Measurements from ENCODE around the gene PHF2.

The PHF2 gene

DNA sequence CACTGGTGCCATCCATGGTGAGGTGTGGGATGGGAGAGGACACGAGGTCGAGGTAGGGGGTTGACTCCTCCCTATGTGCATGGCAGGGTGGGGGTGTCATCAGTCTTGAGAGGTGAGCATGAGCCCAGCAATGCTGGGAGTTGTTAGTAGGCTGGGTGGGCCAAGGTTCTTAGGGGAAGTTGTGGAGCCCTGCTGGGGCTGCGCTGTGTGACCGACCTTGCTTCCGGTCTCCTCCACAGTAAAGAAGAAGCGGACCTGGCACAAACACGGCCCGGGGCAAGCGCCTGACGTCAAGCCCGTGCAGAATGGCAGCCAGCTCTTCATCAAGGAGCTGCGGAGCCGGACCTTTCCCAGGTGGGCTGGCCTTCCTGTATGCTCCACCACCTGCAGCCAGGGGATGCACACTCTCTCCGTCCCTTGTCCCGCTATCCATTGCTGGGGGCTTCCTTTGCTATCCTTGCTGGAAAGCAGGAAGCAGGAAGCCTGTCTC, 59.8 kb downstream of the PHF2 start:
- Histone ChIP-seq H3K4me3 (ENCODE audit: low read length) (no peak overlapping the region), H3K9ac (ENCODE audit: low read depth, low read length) (no peak overlapping the region), H3K36me3 (ENCODE audit: insufficient read depth, low read length) (peaks cover 13% of the 10 kb centered on the region), H3K9me3 (ENCODE audit: insufficient read depth, low read depth, low read length) (peaks cover 14% of the 10 kb centered on the region), H3K27ac (ENCODE audit: low read depth, low read length) (no peak overlapping the region), H3K4me1 (ENCODE audit: insufficient read depth, low read length) (no peaks in the 10 kb centered on the region), H3K27me3 (ENCODE audit: insufficient read depth, low read length) (no peaks in the 10 kb centered on the region)
- WGBS, result 96% methylated on average over 15 of the region's 15 CpGs

GRCh38 chr9:93636667-93637066, 60.3 kb downstream of the PHF2 start:
- Histone ChIP-seq H3K36me3 (ENCODE audit: insufficient read depth, low read length) (peaks cover 13% of the 10 kb centered on the region), H3K4me3 (ENCODE audit: low read length) (no peak overlapping the region), H3K9ac (ENCODE audit: low read depth, low read length) (no peak overlapping the region), H3K27ac (ENCODE audit: low read depth, low read length) (no peak overlapping the region), H3K9me3 (ENCODE audit: insufficient read depth, low read depth, low read length) (peaks cover 14% of the 10 kb centered on the region), H3K4me1 (ENCODE audit: insufficient read depth, low read length) (no peaks in the 10 kb centered on the region), H3K27me3 (ENCODE audit: insufficient read depth, low read length) (no peaks in the 10 kb centered on the region)
- WGBS, result 96% methylated on average over 5 of the region's 5 CpGs

DNA sequence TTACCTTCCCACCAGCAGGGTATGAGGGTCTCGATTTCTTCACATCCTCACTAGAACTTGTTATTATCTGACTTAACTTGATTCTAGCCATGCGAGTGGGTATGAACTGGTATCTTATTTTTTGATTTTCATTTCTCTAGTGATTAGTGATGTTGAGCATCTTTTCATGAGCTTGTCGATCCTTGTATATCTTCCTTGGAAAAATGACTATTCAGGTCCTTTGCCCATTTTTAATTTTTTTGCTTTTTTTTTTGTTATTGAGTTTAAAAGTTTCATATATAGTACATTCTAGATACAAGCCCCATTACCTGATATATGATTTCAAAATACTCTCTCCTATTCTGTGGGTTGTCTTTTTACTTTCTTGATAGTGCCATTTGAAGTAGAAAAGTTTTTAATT, 61.5 kb downstream of the PHF2 start:
- Histone ChIP-seq H3K4me1 (ENCODE audit: insufficient read depth, low read length) (no peaks in the 10 kb centered on the region), H3K36me3 (ENCODE audit: insufficient read depth, low read length) (peaks cover 13% of the 10 kb centered on the region)
- 95% methylated on average over 3 of the region's 3 CpGs for WGBS

DNA sequence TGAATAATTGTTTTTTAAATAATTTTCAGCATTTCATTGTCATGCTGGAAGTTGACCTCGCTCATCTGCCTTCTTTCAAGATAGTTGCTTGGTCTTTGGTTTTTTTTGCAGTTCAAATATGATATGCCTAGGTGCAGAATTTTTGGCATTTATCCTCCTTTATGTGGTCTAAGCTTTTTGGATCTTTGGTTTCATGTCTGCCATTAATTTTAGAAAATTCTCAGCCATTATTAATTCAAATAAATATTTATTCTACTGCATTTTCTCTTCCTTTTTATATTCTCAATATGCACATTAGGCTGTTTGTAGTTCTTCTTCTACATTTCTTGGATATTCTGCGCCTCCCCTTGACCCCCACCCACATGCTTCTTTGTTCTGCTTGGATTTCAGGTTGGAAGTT, 63.6 kb downstream of the PHF2 start:
- Histone ChIP-seq H3K4me1 (ENCODE audit: insufficient read depth, low read length) (no peaks in the 10 kb centered on the region), H3K9me3 (ENCODE audit: insufficient read depth, low read depth, low read length) (peaks cover 14% of the 10 kb centered on the region), H3K36me3 (ENCODE audit: insufficient read depth, low read length) (peaks cover 13% of the 10 kb centered on the region), H3K27me3 (ENCODE audit: insufficient read depth, low read length) (no peaks in the 10 kb centered on the region), H3K4me3 (ENCODE audit: low read length) (no peak overlapping the region), H3K9ac (ENCODE audit: low read depth, low read length) (no peak overlapping the region), H3K27ac (ENCODE audit: low read depth, low read length) (no peak overlapping the region)
- WGBS, result 95% methylated on average over 1 of the region's 2 CpGs

More for the DNA sequence above, 61.5 kb downstream of the PHF2 start:
- Histone ChIP-seq H3K9me3 (ENCODE audit: insufficient read depth, low read depth, low read length) (peaks cover 14% of the 10 kb centered on the region), H3K9ac (ENCODE audit: low read depth, low read length) (no peak overlapping the region), H3K27me3 (ENCODE audit: insufficient read depth, low read length) (no peaks in the 10 kb centered on the region), H3K4me3 (ENCODE audit: low read length) (no peak overlapping the region), H3K27ac (ENCODE audit: low read depth, low read length) (no peak overlapping the region)

- Histone ChIP-seq H3K27me3 (ENCODE audit: insufficient read depth, low read length) (no peaks in the 10 kb centered on the region), H3K27ac (ENCODE audit: low read depth, low read length) (no peak overlapping the region), H3K9ac (ENCODE audit: low read depth, low read length) (no peak overlapping the region), H3K4me1 (ENCODE audit: insufficient read depth, low read length) (no peaks in the 10 kb centered on the region), H3K36me3 (ENCODE audit: insufficient read depth, low read length) (peaks cover 5% of the 10 kb centered on the region), H3K4me3 (ENCODE audit: low read length) (no peak overlapping the region), H3K9me3 (ENCODE audit: insufficient read depth, low read depth, low read length) (peaks cover 6% of the 10 kb centered on the region)
- 92% methylated on average over 4 of the region's 5 CpGs for WGBS
Measured at GRCh38 chr9:93642961-93643360, 66.6 kb downstream of the PHF2 start.

DNA sequence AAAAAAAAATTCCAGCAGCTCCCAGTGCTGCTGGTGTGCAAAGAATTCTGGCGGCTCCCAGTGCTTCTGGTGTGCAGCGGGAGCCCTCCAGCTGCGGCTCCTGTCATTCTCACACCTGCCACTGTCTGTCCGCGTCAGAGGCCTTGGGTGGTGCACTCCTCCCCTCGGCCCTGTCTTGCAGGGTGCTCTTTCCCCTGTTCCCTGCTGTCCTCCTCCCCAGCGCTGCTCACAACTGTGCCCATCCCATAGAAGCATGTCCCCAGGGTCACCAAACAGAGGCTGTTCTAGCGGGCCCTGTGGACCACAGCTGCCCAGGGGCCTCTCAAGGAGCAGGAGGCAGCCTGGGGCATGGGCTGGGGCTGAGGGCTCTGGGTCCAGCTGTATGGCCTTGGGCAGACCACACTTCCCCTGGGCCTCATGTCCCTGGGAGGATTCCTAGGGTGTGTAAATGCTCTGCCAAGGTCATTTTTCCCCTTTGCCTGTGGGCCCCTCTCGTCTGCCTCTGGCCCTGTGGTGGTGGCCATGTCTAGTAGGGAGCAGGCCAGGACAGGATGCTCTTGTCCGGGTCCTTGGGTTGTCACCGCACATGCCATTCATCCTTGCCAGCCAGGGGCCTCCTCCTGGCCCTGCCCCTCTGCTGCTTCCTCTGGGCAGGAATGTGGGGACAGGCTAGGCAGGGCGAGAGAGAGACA, 68.2 kb downstream of the PHF2 start:
- H3K4me3 ChIP-seq (ENCODE audit: low read length), result no peak overlapping the region
- no peaks in the 10 kb centered on the region for H3K27me3 ChIP-seq (ENCODE audit: insufficient read depth, low read length)
- H3K4me1 ChIP-seq (ENCODE audit: insufficient read depth, low read length), result no peaks in the 10 kb centered on the region
- H3K9me3 ChIP-seq (ENCODE audit: insufficient read depth, low read depth, low read length), result no peaks in the 10 kb centered on the region
- whole genome bisulfite sequencing, result 92% methylated on average over 12 of the region's 12 CpGs
- H3K27ac ChIP-seq (ENCODE audit: low read depth, low read length), result no peak overlapping the region
- peaks cover 3% of the 10 kb centered on the region for H3K36me3 ChIP-seq (ENCODE audit: insufficient read depth, low read length)
- no peak overlapping the region for H3K9ac ChIP-seq (ENCODE audit: low read depth, low read length)

DNA sequence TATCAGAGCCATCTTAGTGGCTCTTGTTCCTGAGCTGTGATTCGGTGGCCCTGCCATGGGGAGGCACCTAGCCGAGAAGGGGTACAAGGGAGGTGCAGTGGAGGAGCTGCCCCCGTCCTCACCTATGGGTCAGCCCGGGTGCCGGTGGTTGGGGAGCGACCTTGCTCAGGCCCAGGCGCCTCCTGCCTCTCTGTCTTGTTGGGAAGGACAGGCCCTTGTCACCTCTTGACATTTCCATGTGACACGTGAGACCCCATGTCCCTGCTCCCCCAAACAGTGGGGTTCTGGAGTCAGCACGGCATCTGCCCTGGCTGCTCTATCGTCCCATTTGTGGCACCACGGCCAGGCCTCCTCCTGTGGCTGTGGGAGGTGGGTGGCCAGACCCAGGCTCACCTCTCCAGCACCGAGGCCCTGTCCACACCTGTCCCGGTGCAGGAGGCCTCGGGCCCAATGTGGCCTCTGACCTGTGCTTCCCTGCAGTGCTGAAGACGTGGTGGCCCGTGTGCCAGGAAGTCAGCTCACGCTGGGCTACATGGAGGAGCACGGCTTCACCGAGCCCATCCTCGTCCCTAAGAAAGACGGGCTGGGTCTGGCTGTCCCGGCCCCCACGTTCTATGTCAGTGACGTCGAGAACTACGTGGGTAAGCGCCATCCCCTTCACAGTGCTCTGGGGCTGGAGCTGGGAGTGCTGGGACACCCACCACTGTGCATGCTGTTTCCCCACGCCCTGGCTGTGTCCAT, 68.9 kb downstream of the PHF2 start:
- H3K27ac ChIP-seq (ENCODE audit: low read depth, low read length), result no peak overlapping the region
- H3K4me1 ChIP-seq (ENCODE audit: insufficient read depth, low read length), result no peaks in the 10 kb centered on the region
- H3K9me3 ChIP-seq (ENCODE audit: insufficient read depth, low read depth, low read length), result no peaks in the 10 kb centered on the region
- H3K9ac ChIP-seq (ENCODE audit: low read depth, low read length), result no peak overlapping the region
- no peaks in the 10 kb centered on the region for H3K27me3 ChIP-seq (ENCODE audit: insufficient read depth, low read length)
- WGBS, result 93% methylated on average over 28 of the region's 28 CpGs
- H3K36me3 ChIP-seq (ENCODE audit: insufficient read depth, low read length), result peaks cover 10% of the 10 kb centered on the region
- no peak overlapping the region for H3K4me3 ChIP-seq (ENCODE audit: low read length)

DNA sequence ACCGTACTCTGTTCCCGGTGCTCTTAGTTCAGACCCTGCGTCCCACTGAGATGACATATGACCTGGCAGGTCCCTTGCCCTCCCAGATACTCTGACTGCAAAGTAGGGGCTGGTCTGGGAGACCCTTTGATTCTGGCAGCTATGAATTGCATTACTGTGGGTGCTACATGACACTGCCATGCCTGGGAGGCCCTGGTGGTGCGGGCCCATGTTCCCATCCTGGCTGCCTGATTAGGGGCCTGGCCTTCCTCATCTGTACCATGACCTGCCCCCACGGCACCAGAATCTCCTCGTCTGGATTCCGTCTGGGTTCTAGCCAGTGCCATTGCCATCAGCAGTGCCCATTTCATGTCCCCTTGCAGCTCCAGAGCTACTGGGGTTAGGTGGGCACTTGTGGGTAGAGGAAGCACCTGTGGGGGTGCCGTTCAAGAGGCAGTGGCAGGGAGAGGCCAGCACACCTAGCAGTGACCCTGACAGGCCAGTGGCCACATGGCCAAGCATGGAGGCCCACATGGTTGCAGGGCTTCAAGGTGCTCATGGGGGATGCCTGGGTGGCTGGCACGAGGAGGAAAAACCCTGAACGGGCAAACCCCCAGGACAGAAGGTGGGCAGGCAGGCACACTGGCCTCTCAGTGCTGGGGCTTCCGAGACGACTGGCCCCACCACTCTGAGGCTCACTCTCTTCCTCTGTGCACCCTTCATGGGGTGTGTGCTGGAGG, 69.7 kb downstream of the PHF2 start:
- Histone ChIP-seq H3K9ac (ENCODE audit: low read depth, low read length) (no peak overlapping the region), H3K27ac (ENCODE audit: low read depth, low read length) (no peak overlapping the region), H3K36me3 (ENCODE audit: insufficient read depth, low read length) (peaks cover 15% of the 10 kb centered on the region), H3K4me1 (ENCODE audit: insufficient read depth, low read length) (no peaks in the 10 kb centered on the region), H3K27me3 (ENCODE audit: insufficient read depth, low read length) (no peaks in the 10 kb centered on the region), H3K4me3 (ENCODE audit: low read length) (no peak overlapping the region), H3K9me3 (ENCODE audit: insufficient read depth, low read depth, low read length) (no peaks in the 10 kb centered on the region)
- WGBS, result 96% methylated on average over 12 of the region's 12 CpGs

DNA sequence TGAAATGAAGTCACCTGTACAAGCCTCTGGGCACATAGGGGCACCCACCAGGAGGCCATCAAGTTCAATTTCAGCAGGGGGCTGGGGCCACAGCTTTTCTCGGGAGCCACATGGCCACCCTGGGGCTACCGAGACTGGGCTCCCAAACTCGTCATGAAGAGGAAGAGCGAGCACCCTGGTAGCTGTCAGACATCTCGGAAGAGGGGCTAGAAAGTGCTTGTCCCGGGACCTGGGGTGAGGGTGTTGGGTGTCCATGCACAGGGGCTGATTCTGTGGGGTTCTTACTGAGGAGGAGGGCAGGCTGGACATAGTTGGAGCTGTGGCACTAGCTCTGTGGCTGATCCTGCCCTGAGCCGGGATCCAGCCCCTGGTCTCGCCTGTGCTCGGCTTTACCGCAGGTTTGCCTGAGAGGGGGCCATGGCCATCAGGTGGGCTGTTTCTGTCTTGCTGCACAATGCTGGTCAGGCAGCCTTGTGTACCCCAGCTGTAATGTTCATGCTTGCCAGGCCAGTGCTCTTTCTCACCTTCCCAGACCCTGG, 70.3 kb downstream of the PHF2 start:
- WGBS, result 95% methylated on average over 10 of the region's 10 CpGs
- Histone ChIP-seq H3K4me1 (ENCODE audit: insufficient read depth, low read length) (no peaks in the 10 kb centered on the region), H3K27ac (ENCODE audit: low read depth, low read length) (no peak overlapping the region), H3K4me3 (ENCODE audit: low read length) (no peak overlapping the region), H3K27me3 (ENCODE audit: insufficient read depth, low read length) (no peaks in the 10 kb centered on the region), H3K9me3 (ENCODE audit: insufficient read depth, low read depth, low read length) (no peaks in the 10 kb centered on the region), H3K36me3 (ENCODE audit: insufficient read depth, low read length) (peaks cover 17% of the 10 kb centered on the region), H3K9ac (ENCODE audit: low read depth, low read length) (no peak overlapping the region)

DNA sequence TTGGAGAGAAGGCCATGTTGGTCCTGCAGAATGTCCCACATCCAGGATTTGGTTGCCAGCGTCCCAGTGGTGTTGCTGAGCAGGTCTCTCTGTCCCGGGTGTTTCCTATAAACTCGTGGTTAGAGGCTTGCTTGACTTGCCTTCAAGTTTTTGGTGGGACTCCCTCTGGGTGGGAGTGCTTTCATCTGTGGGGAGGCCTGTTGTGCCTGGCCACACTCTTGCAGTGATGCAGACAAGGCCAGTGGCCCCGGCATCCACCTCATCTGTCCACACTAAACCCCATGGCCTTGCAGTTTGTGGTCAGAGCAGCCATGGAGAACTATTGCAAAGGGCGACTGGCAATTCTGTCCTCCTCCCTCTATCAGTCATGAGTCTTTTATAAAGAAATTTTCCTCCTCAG, 71.8 kb downstream of the PHF2 start:
- H3K27ac ChIP-seq (ENCODE audit: low read depth, low read length), result no peak overlapping the region
- H3K4me1 ChIP-seq (ENCODE audit: insufficient read depth, low read length), result no peaks in the 10 kb centered on the region
- H3K9ac ChIP-seq (ENCODE audit: low read depth, low read length), result no peak overlapping the region
- WGBS, result 92% methylated on average over 5 of the region's 5 CpGs
- H3K9me3 ChIP-seq (ENCODE audit: insufficient read depth, low read depth, low read length), result no peaks in the 10 kb centered on the region
- H3K4me3 ChIP-seq (ENCODE audit: low read length), result no peak overlapping the region
- H3K36me3 ChIP-seq (ENCODE audit: insufficient read depth, low read length), result peaks cover 17% of the 10 kb centered on the region
- no peaks in the 10 kb centered on the region for H3K27me3 ChIP-seq (ENCODE audit: insufficient read depth, low read length)

DNA sequence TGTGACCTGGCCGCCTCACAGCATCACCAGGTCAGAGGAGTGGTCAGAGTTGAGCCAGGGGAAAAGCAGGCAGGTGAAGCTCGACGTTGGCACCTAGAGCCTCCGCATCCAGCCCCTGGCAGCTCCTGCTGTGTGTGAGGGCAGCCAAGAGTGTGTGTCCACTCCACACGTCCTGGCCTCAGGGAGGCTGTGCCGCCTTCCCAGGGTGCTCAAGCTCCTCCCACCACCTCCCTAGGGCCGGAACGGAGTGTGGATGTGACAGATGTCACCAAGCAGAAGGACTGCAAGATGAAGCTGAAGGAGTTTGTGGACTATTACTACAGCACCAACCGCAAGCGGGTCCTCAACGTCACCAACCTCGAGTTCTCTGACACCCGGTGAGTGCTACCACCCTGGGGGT, 72.5 kb downstream of the PHF2 start:
- H3K9me3 ChIP-seq (ENCODE audit: insufficient read depth, low read depth, low read length), result no peaks in the 10 kb centered on the region
- 95% methylated on average over 13 of the region's 13 CpGs for WGBS
- no peak overlapping the region for H3K9ac ChIP-seq (ENCODE audit: low read depth, low read length)

More for the DNA sequence above, 72.5 kb downstream of the PHF2 start:
- H3K4me1 ChIP-seq (ENCODE audit: insufficient read depth, low read length), result no peaks in the 10 kb centered on the region
- H3K4me3 ChIP-seq (ENCODE audit: low read length), result no peak overlapping the region
- no peak overlapping the region for H3K27ac ChIP-seq (ENCODE audit: low read depth, low read length)
- peaks cover 17% of the 10 kb centered on the region for H3K36me3 ChIP-seq (ENCODE audit: insufficient read depth, low read length)
- no peaks in the 10 kb centered on the region for H3K27me3 ChIP-seq (ENCODE audit: insufficient read depth, low read length)
